ENCODE measurements around the gene PGBD2.
A peak's percentile ranks its signal among the peaks of the same experiment; 100 is the strongest.
"Not testable (repeated sequence)": the region's sequence is repeated elsewhere in the genome, so short reads cannot be mapped to it uniquely, and the experiment has no call there.

Gene PGBD2

DNA sequence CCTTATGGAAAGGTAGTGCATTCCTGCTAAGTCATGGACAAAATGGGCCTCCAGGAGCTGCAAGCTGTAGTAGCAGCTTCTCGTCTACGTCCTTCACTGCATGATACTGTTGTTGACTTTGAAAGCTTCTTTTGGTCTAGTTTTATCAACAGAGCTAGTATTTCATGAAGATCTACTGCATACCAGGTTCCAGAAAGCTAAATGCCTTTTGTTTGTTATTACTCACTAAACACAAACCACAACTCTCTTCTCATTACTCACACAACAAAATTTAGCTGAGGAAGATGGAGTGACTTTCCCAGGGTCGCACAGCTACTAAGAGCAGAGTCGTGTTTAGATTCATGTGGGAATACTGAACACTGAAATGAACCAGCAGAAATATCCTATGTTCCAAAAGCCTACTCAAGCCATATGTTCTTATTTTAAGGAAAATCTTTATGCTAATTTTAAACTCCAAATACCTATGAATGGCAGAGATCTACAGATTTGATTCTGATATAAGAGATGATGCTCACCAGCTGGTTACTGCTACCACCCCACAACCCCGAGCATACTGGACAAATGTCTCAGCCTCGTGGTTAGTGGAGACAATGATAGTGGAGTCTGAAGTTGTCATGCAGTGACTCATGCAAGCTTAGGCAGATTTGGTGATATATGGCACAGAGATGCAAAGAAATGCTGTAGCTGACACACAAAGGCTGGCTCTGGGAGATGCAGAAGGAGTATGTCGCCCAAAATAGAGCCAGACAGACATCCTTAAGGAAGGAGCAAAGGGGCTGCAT lies 20.6 kb downstream of the PGBD2 start:
- peak; percentile 50 for DNase-seq

DNA sequence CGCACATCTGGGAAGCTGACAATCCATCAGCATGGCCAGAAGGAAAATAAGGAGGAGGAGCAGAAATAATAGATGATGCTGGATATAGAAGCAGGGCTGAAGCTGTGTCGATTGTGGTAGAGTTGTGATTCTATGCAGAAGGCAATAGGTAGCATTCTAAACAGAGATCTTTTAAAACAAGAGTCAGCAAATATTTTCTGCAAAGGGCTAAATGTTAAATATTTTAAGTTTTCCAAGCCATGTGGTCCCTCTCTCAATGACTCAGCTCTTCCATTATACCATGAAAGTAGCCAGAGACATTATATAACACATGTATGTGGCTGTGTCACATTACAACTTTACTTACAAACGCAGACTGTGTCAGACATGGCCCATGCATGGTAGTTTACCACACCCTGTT lies 21.2 kb downstream of the PGBD2 start:
- DNase-seq: not testable (repeated sequence)

DNA sequence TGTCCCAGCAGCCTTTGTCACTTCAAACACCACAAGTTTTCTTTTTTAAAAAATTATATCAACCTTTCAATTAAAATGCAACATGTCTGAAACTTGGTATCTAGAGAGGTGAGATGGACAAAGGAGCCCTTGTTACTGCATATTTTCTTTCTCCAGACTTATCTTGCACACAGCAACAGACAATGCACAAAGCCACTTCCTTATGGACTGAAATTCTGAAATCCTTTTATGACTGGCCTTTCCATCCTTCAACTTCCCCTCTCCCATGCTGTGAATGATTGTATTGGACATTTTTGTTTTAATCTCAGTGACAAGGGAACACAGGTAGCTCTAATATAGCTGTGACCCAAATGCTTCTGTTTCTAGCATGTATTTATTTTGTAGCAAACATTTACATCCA lies 22.1 kb downstream of the PGBD2 start:
- not testable (repeated sequence) for DNase-seq

DNA sequence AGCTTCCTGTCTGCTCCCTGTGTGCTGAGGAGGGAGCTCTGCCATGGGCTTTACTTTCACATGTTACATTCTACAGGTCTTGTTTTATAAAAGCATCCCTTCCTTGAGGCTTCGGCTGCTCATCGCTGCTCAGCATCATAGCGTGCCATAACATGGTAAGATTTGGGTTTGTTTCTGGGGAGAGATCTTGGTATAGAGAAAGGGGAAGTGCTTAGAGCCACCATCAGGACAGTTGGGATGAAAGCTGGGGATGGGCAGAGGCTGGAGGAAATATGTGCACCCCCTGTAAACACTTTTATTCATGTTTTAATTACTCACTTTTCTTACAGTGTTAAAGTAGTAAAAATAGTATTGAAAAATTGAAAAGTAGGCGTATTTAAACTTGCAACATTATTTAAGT lies 24.0 kb downstream of the PGBD2 start:
- DNase-seq: not testable (repeated sequence)

DNA sequence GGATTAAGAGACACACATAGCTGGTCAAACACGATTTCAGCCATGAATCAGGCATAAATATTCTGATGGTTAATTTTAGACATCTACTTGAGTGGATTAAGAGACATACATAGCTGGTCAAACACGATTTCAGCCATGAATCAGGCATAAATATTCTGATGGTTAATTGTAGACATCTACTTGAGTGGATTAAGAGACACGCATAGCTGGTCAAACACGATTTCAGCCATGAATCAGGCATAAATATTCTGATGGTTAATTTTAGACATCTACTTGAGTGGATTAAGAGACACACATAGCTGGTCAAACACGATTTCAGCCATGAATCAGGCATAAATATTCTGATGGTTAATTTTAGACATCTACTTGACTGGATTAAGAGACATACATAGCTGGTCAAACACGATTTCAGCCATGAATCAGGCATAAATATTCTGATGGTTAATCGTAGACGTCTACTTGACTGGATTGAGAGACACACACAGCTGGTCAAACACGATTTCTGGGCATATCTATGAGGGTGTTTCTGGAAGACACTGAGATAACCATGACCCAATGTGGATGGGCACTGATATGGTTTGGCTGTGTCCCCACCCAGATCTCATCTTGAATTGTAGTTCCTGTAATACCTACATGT lies 32.3 kb downstream of the PGBD2 start:
- not testable (repeated sequence) for DNase-seq

- not testable (repeated sequence) for DNase-seq
These were observed 38.3 kb downstream of the PGBD2 start for GRCh38 chr1:248944134-248944999.

DNA sequence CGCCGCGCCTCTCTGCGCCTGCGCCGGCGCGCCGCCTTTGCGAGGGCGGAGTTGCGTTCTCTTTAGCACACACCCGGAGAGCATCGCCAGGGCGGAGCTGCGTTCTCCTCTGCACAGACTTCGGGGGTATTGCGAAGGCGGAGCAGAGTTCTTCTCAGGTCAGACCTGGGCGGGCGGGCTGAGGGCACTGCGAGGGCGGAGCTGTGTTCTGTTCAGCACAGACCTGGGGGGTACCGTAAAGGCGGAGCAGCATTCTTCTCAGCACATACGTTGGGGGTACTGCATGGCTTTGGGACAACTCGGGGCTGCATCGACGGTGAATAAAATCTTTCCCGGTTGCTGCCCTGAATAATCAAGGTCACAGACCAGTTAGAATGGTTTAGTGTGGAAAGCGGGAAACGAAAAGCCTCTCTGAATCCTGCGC lies 39.0 kb downstream of the PGBD2 start:
- not testable (repeated sequence) for DNase-seq

DNA sequence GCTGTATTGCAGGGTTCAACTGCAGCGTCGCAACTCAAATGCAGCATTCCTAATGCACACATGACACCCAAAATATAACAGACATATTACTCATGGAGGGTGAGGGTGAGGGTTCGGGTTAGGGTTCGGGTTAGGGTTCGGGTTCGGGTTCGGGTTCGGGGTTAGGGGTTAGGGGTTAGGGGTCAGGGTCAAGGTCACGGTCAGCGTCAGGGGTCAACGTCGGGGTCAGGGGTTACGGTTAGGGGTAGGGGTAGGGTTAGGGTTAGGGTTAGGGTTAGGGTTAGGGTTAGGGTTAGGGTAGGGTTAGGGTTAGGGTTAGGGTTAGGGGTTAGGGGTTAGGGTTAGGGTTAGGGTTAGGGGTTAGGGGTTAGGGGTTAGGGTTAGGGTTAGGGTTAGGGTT lies 39.4 kb downstream of the PGBD2 start:
- not testable (repeated sequence) for DNase-seq

DNA sequence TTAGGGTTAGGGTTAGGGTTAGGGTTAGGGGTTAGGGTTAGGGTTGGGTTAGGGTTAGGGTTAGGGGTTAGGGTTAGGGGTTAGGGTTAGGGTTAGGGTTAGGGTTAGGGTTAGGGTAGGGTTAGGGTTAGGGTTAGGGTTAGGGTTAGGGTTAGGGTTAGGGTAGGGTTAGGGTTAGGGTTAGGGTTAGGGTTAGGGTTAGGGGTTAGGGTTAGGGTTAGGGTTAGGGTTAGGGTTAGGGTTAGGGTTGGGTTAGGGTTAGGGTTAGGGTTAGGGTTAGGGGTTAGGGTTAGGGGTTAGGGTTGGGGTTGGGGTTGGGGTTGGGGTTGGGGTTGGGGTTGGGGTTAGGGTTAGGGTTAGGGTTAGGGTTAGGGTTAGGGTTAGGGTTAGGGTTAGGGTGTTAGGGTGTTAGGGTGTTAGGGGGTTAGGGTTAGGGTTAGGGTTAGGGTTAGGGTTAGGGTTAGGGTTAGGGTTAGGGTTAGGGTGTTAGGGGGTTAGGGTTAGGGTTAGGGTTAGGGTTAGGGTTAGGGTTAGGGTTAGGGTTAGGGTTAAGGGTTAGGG lies 39.9 kb downstream of the PGBD2 start:
- DNase-seq: not testable (repeated sequence)

All from hematopoietic multipotent progenitor cell treated with erythropoietin and hydrocortisone succinate and interleukin-3 and kit ligand, for 8 days (in vitro differentiated cells).